HFFc6 (cell line): ENCODE measurements around the gene CRYBG1. TPM values are rescaled to one million over a fixed set of nuclear protein-coding genes. Genes with fewer than 3 reads are reported as not detected.

ENCODE experiments used
- DNase-seq: peaks from one replicate; pipeline ENCODE4 v3.0.0-alpha.2; 2018
- H3K27ac Mint-ChIP-seq: 2 replicates; pipeline ENCODE4 v1.8.0; 2020; ENCODE audit warnings: mild to moderate bottlenecking, mixed read lengths
- H3K27me3 Mint-ChIP-seq: 2 replicates; pipeline ENCODE4 v1.8.0; 2021; ENCODE audit warnings: mild to moderate bottlenecking, moderate library complexity, mixed read lengths; ENCODE audit not compliant: insufficient read depth
- H3K36me3 Mint-ChIP-seq: 2 replicates; pipeline ENCODE4 v1.8.0; 2021; ENCODE audit warnings: low read depth, mixed read lengths
- H3K4me1 Mint-ChIP-seq: 2 replicates; pipeline ENCODE4 v1.8.0; 2020; ENCODE audit warnings: low read depth, mixed read lengths
- H3K4me3 Mint-ChIP-seq: 2 replicates; pipeline ENCODE4 v1.8.0; 2020; ENCODE audit warnings: mild to moderate bottlenecking, moderate library complexity, mixed read lengths
- H3K9me3 Mint-ChIP-seq: 2 replicates; pipeline ENCODE4 v1.8.0; 2020; ENCODE audit warnings: mild to moderate bottlenecking, mixed read lengths
- total RNA-seq, 6 experiments: library from RNA; stranded (reverse); fragmentation: NEBNext Ultra II Directional; extraction: Animal tissue kit (Norgen Biotek cat#: 25700); gene quantifications; 2 replicates in 1 of 6; 3 replicates in 5 of 6; pipeline ENCODE4 v1.2.3, GENCODE V29; 2021
- TF ChIP-seq, protein P1 (sequence below): fragments of 200-600 bp; sonication (generic); IDR thresholded peaks from 2 replicates; pipeline ENCODE4 v1.5.0; 2021; ENCODE audit warnings: antibody characterized with exemption, mild to moderate bottlenecking

CRYBG1 gene
- total RNA-seq, 6 experiments from 2014 or later = 8.2 to 10.9 (median 9.8) TPM

DNA sequence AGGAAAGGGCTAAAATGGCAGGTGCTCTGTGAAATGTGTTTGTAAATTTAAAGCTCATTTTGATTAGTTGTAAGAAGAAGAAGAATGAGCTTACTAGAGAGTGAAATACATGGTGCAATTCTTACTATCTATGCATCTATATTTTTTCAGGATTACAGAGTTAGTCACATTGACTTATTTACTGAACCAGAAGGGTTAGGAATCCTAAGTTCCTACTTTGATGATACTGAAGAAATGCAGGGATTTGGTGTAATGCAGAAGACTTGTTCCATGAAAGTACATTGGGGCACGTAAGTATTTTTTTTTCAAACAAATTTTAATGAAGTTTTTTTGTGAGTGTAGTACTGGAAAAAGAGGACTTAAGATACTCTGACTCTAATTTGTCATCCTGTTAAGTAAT, 169.5 kb downstream of the CRYBG1 start:
- peak overlapping the region; percentile 19 for H3K4me3 Mint-ChIP-seq
- no peaks in the 10 kb centered on the region for H3K27me3 Mint-ChIP-seq
- H3K4me1 Mint-ChIP-seq = peaks cover 86% of the 10 kb centered on the region
- peaks cover 27% of the 10 kb centered on the region for H3K36me3 Mint-ChIP-seq
- H3K27ac Mint-ChIP-seq = peak overlapping the region; percentile 84
- H3K9me3 Mint-ChIP-seq = no peaks in the 10 kb centered on the region
- no peak for DNase-seq
- TF ChIP-seq, protein P1, sequence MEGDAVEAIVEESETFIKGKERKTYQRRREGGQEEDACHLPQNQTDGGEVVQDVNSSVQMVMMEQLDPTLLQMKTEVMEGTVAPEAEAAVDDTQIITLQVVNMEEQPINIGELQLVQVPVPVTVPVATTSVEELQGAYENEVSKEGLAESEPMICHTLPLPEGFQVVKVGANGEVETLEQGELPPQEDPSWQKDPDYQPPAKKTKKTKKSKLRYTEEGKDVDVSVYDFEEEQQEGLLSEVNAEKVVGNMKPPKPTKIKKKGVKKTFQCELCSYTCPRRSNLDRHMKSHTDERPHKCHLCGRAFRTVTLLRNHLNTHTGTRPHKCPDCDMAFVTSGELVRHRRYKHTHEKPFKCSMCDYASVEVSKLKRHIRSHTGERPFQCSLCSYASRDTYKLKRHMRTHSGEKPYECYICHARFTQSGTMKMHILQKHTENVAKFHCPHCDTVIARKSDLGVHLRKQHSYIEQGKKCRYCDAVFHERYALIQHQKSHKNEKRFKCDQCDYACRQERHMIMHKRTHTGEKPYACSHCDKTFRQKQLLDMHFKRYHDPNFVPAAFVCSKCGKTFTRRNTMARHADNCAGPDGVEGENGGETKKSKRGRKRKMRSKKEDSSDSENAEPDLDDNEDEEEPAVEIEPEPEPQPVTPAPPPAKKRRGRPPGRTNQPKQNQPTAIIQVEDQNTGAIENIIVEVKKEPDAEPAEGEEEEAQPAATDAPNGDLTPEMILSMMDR = no peak

DNA sequence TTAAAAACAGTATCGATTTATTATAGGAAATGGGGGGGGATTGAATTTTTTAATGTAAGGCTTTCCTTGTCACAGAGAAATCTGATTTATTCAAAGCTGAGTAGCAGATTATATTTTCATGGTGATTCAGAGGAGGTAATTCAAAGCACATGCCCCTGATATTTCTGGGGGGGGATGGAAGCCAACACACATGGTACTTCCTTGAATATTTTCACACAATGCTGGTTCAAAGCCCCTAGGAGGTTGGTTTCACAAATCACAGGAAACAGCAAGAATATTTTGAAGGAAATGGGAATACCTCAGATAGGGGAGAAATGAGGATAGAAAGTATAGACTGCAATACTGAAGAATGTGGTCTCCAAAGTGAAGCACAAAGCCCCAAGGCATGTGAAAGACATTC, 170.0 kb downstream of the CRYBG1 start:
- peaks cover 27% of the 10 kb centered on the region for H3K36me3 Mint-ChIP-seq

DNA sequence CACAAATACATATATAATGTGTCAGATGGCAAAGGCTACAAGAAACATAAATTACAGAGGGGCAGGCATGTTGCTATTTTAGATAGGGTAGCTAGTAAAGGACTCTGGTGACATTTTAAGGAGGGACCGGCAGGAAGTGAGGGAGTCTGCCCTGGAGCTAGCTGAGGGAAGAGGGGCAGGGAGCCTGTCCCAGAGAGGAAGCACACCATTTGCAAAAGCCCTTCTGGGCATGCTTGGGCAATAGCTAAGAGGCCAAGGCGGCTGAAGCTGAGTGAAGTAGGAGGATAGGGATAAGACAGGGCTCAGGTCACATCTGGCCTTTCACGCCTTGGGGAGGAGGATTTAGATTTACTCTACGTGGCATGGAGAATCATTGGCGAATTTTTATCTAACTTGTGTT, 172.5 kb downstream of the CRYBG1 start:
- Mint-ChIP-seq H3K9me3 (no peaks in the 10 kb centered on the region), H3K4me3 (no peak overlapping the region), H3K27me3 (no peaks in the 10 kb centered on the region), H3K4me1 (peaks cover 84% of the 10 kb centered on the region), H3K27ac (no peak overlapping the region; the same call in 1 of the 2 replicates), H3K36me3 (peaks cover 37% of the 10 kb centered on the region)
- TF ChIP-seq, protein P1 = no peak
- no peak for DNase-seq

More for the DNA sequence above, 170.0 kb downstream of the CRYBG1 start:
- Mint-ChIP-seq H3K27me3 (no peaks in the 10 kb centered on the region), H3K27ac (peak overlapping the region; percentile 84), H3K9me3 (no peaks in the 10 kb centered on the region), H3K4me1 (peaks cover 84% of the 10 kb centered on the region), H3K4me3 (peak overlapping the region; percentile 19)
- TF ChIP-seq, protein P1 = no peak
- no peak for DNase-seq

DNA sequence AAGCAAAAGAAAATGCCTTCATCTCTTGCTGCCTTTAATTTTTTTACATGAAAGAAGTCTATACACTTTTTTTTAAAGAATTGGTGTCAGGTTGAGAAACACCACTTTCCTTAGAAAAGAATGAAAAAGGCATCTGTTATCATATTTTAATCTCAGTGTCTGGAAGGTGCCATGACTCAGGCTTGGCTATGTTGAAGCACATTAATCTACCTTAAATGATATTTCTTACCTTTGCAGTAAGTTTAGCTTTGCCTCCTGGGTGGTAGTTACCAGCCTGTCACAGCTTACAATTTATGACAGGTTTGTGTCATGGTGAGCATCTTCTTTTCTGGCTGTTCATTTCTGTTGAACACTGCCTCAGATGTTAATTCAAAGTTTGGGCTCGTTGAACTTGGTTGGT, 173.5 kb downstream of the CRYBG1 start:
- DNase-seq = no peak
- Mint-ChIP-seq H3K27me3 (no peaks in the 10 kb centered on the region), H3K36me3 (peaks cover 37% of the 10 kb centered on the region), H3K9me3 (no peaks in the 10 kb centered on the region), H3K4me1 (peaks cover 74% of the 10 kb centered on the region), H3K27ac (no peak overlapping the region), H3K4me3 (no peak overlapping the region; the same call in 1 of the 2 replicates)
- TF ChIP-seq, protein P1 = no peak

DNA sequence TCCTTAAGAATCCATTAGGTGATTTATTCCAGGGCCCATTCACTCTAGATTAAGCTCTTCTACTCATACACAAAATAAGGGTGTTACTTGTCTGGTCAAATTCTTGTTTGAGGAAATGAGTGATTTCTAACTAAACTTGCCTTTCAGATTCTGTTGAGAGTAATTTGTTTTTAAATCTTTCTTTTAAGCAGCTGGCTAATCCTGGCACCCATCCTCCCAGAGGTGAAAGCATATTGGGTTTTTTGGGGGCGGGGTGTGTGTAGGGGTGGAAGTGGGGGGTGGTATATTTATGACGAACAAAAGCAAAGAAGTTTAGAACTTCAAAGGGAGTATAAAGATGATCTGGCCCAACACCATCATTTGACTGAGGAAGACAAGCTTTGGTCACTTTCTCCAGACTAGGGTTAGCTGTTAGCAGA, 174.1 kb downstream of the CRYBG1 start:
- TF ChIP-seq, protein P1 = no peak
- Mint-ChIP-seq H3K36me3 (peaks cover 32% of the 10 kb centered on the region), H3K9me3 (no peaks in the 10 kb centered on the region), H3K27me3 (no peaks in the 10 kb centered on the region), H3K4me3 (no peak overlapping the region), H3K27ac (no peak overlapping the region), H3K4me1 (peaks cover 71% of the 10 kb centered on the region)
- DNase-seq = no peak

DNA sequence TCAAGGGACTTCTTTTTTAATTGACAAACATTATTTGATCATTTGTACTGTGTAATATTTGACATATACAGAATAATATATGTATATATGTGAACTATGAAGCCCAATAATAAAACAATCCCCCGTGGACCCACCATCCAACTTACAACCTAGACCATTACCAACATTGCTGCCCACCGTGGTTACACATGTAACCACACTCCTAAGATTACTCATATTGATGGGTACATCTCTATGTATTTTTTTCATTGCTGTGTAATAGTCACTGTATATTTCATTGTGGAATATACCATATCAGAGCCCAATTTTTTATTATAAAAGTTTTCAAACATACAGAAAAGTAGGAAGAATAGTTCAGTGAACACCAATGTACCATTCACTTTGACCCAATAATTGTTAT, 174.5 kb downstream of the CRYBG1 start:
- no peak overlapping the region for H3K27ac Mint-ChIP-seq
- no peak for DNase-seq
- peaks cover 71% of the 10 kb centered on the region for H3K4me1 Mint-ChIP-seq
- no peaks in the 10 kb centered on the region for H3K27me3 Mint-ChIP-seq
- peaks cover 28% of the 10 kb centered on the region for H3K36me3 Mint-ChIP-seq
- H3K9me3 Mint-ChIP-seq = no peaks in the 10 kb centered on the region
- TF ChIP-seq, protein P1 = no peak
- H3K4me3 Mint-ChIP-seq = no peak overlapping the region
